ENCODE data around the gene FAM20C. TPM values are rescaled to one million over a fixed set of nuclear protein-coding genes. Genes with fewer than 3 reads are reported as not detected.

FAM20C gene
- total and polyA plus RNA-seq, 2 donors (not counting 3 experiments of a cell fraction or from before 2014, with no cell fraction given): 14.2 to 34.5 TPM

- no peaks in the 10 kb centered on the region for H3K27me3 ChIP-seq (ENCODE audit: control insufficient read depth in 2 of 2, insufficient read depth in 2 of 2, low read length in 2 of 2)
- no peaks in the 10 kb centered on the region for H3K9me1 ChIP-seq (replicated peaks; ENCODE audit: control insufficient read depth, extremely low read depth, insufficient read depth, low read length)
- H2AFZ ChIP-seq (ENCODE audit: low read depth, low read length): peak overlapping the region; percentile 24
- BruUV-seq (replicated peaks): TSS peak; percentile 88
- H3K4me1 ChIP-seq (ENCODE audit: control insufficient read depth, extremely low read depth, insufficient read depth, low read length): peaks cover 9% of the 10 kb centered on the region
- TF ChIP-seq FOS (IDR thresholded peaks at IDR 0.05; ENCODE audit: borderline replicate concordance, insufficient read depth, low read length): no peak
- TF ChIP-seq POLR2A (IDR thresholded peaks at IDR 0.05; ENCODE audit: low read depth, low read length): no peak
- TF ChIP-seq CTCF (IDR thresholded peaks at IDR 0.05; ENCODE audit: extremely low read depth in 1 of 2, insufficient read depth in 1 of 2, low read depth in 1 of 2, low read length in 2 of 2): no peak
- no peak for TF ChIP-seq GATA2 (IDR thresholded peaks at IDR 0.05; ENCODE audit: insufficient read depth, insufficient read length, low read depth, low read length)
- TF ChIP-seq JUN (IDR thresholded peaks at IDR 0.05; ENCODE audit: borderline replicate concordance, insufficient read depth, insufficient read length, low read depth): no peak
- TF ChIP-seq, protein P1, sequence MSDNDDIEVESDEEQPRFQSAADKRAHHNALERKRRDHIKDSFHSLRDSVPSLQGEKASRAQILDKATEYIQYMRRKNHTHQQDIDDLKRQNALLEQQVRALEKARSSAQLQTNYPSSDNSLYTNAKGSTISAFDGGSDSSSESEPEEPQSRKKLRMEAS (IDR thresholded peaks at IDR 0.05; ENCODE audit: insufficient read depth, insufficient read length): no peak
- no peak for TF ChIP-seq EZH2 (IDR thresholded peaks at IDR 0.05; ENCODE audit: borderline replicate concordance, low read depth, low read length, severe bottlenecking)
- no peak for TF ChIP-seq MYC (IDR thresholded peaks at IDR 0.05; ENCODE audit: low read depth, low read length)
- TF ChIP-seq POLR2AphosphoS5 (IDR thresholded peaks at IDR 0.05; ENCODE audit: insufficient read depth, low read depth, low read length): no peak
- no peak for DNase-seq (ENCODE audit: low read depth, low spot score)
- FAIRE-seq: no peak
- H3K36me3 ChIP-seq (ENCODE audit: control insufficient read depth in 2 of 2, extremely low read depth in 1 of 2, insufficient read depth in 2 of 2, low read length in 2 of 2): no peaks in the 10 kb centered on the region
- peak overlapping the region; percentile 65 for H3K4me2 ChIP-seq (ENCODE audit: insufficient read depth, low read length)
- intact Hi-C loops (cut with micrococcal nuclease) (loop anchor here (2.0 kb wide), 2 partner anchors 43 to 49 kb away; partner anchors contain the start of gene FAM20C), dilution Hi-C loops (cut with MboI; ENCODE audit: extremely low pct_ligation_motif_present, low sequenced_read_pairs) (no loop called here)
- no peaks in the 10 kb centered on the region for H4K20me1 ChIP-seq (replicated peaks; ENCODE audit: control insufficient read depth, extremely low read depth, insufficient read depth, low read length)
- H3K9me3 ChIP-seq (replicated peaks; ENCODE audit: control insufficient read depth, insufficient read depth, low read length): no peaks in the 10 kb centered on the region
- peak overlapping the region; percentile 85 for H3K9ac ChIP-seq (replicated peaks; ENCODE audit: extremely low read depth, insufficient read depth, low read length)
- POLR2A ChIA-PET: no interaction called here
- peak overlapping the region; percentile 6 to 44 (median 42) for H3K4me3 ChIP-seq (replicated peaks in 1 of 3; ENCODE audit: insufficient read depth in 1 of 3, low read depth in 1 of 3, low read length in 3 of 3)
- CTCF ChIA-PET: interaction anchor here (1.0 kb wide), 1 partner anchor 42 kb away, joined by 3 read pairs; the partner anchor contains the start of gene FAM20C
- peak overlapping the region; percentile 79 for H3K27ac ChIP-seq (ENCODE audit: insufficient read depth, low read depth, low read length)
- H3K79me2 ChIP-seq (ENCODE audit: control insufficient read depth, insufficient read depth, low read length): no peaks in the 10 kb centered on the region
Measured at GRCh38 chr7:149791-150636, 42.4 kb upstream of the FAM20C start.
